ENCODE measurements around the gene NFASC.

NFASC gene

DNA sequence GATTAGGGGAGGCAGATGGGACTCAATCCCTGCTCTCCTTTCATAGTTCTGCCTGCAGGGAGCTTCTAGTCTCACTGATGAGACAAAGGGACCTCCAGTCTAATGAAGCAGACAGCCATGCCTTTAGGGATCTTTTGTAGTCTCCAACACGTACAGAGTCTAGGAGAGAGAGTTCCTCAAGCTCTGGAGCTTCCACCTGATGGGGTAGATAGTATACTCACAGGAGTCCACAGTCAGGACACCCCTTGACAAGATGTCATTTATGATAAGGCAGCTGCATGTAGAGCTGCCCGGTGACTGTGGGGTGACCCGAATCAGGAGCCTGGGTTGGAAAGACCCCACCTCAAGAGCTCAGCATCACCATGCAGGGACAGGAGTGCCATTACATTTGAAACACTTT, 117.0 kb downstream of the NFASC start:
- TF ChIP-seq TAF1 (IDR thresholded peaks at IDR 0.05; ENCODE audit: borderline replicate concordance, insufficient read depth, low read length) (no peak), POLR2AphosphoS5 (IDR thresholded peaks at IDR 0.05; ENCODE audit: low read depth, low read length) (no peak), SIN3A (IDR thresholded peaks at IDR 0.05; ENCODE audit: borderline replicate concordance, insufficient read depth, low read length) (no peak), FOXP2 (optimal IDR thresholded peaks at IDR 0.05; ENCODE audit: borderline replicate concordance, extremely low read depth, extremely low read length, insufficient read depth) (no peak), REST (IDR thresholded peaks at IDR 0.05; ENCODE audit: insufficient read depth in 1 of 2, low read depth in 2 of 2, low read length in 2 of 2) (no peak)

DNA sequence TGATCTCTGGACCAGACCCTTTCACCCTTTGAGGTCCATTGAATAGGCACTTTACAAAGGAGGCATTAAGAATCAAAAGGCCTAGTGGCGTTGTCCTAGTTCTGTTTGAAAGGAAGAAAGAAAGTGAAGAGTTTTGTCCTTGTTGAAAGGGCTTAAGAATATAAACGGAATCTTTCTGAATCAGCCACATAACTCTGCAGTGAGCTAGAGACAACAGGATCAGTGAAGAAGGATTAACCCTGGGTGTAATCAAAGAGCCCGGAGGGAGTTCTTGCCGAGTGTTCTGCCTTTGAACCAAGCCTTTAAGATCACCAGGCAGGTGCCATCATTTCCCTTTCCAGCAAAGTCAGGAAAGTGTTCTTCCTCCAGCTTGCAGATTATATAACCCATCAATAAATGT, 117.5 kb downstream of the NFASC start:
- TF ChIP-seq TAF1 (IDR thresholded peaks at IDR 0.05; ENCODE audit: borderline replicate concordance, insufficient read depth, low read length), result no peak
- TF ChIP-seq POLR2AphosphoS5 (IDR thresholded peaks at IDR 0.05; ENCODE audit: low read depth, low read length), result no peak
- no peak for TF ChIP-seq FOXP2 (optimal IDR thresholded peaks at IDR 0.05; ENCODE audit: borderline replicate concordance, extremely low read depth, extremely low read length, insufficient read depth)
- no peak for TF ChIP-seq SIN3A (IDR thresholded peaks at IDR 0.05; ENCODE audit: borderline replicate concordance, insufficient read depth, low read length)
- no peak for TF ChIP-seq REST (IDR thresholded peaks at IDR 0.05; ENCODE audit: insufficient read depth in 1 of 2, low read depth in 2 of 2, low read length in 2 of 2)

DNA sequence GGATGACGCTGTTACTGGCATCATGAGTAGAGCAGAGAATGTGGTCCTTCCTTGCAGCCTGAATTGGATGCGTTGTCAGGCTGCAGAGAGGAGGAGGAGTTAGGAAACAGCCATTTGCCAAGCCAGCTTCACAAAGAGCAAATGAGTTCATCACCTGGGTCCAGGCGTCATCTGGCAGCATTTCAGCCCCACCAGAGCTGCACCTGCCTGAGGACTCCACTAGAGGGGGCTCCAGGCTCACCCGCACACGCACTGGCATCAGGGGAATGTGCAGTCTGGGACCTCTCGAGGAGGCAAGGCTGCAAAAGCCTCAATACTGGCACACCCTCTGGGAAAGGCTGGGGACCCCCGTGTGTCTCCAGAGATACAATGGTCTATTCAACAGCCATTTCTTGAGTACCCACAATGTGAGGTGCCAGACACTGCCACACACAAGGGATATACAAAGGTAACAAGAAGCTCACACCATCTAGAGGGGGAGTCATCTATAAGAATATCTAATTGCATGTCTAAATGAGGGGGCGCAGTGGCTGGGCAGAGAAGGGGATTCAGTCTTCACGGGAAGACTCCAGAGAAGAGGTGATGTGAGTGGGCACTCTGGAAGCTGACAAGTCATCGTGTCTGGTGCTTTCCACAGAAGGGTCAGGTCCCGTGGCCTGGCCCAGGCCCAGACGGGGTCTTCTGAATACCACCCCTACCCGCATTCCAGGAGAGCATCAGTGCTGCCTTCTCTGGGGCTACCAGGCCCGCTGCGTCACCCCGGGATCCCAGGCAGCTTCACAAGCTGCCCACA, 118.8 kb downstream of the NFASC start:
- no peak for TF ChIP-seq SIN3A (IDR thresholded peaks at IDR 0.05; ENCODE audit: borderline replicate concordance, insufficient read depth, low read length)
- TF ChIP-seq FOXP2 (optimal IDR thresholded peaks at IDR 0.05; ENCODE audit: borderline replicate concordance, extremely low read depth, extremely low read length, insufficient read depth), result peak; percentile 37

DNA sequence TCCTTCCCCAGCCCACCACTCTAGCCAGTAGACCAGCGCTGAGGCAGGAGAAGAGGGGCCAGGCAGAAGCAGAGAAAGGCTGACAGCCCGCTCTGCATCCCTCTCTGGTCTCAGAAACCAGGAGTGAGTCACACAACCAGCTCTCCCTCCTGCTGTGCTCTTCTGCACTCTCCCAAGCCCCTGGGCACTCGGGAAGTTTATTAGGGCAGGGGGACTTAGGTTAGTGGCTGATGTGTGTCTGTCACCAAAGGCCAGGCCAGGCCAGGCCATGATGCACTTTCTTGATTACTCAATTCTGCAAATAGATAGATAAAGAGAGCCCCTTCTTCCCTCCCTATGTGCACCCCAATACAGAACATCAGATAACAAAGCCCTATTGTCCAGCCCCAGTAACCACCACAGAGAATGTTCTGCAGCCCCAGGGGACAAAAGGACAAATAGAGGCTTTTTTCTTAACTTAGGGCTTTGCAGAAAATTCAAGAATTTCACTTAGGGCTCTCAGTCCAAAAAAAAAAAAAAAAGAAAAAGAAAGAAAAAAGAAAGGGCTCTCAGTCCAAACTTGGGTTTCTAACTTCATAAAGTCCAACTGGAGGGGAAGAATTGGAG, 119.5 kb downstream of the NFASC start:
- TF ChIP-seq POLR2AphosphoS5 (IDR thresholded peaks at IDR 0.05; ENCODE audit: low read depth, low read length) (no peak), SIN3A (IDR thresholded peaks at IDR 0.05; ENCODE audit: borderline replicate concordance, insufficient read depth, low read length) (no peak), REST (IDR thresholded peaks at IDR 0.05; ENCODE audit: insufficient read depth in 1 of 2, low read depth in 2 of 2, low read length in 2 of 2) (no peak), TAF1 (IDR thresholded peaks at IDR 0.05; ENCODE audit: borderline replicate concordance, insufficient read depth, low read length) (no peak), FOXP2 (optimal IDR thresholded peaks at IDR 0.05; ENCODE audit: borderline replicate concordance, extremely low read depth, extremely low read length, insufficient read depth) (no peak)

DNA sequence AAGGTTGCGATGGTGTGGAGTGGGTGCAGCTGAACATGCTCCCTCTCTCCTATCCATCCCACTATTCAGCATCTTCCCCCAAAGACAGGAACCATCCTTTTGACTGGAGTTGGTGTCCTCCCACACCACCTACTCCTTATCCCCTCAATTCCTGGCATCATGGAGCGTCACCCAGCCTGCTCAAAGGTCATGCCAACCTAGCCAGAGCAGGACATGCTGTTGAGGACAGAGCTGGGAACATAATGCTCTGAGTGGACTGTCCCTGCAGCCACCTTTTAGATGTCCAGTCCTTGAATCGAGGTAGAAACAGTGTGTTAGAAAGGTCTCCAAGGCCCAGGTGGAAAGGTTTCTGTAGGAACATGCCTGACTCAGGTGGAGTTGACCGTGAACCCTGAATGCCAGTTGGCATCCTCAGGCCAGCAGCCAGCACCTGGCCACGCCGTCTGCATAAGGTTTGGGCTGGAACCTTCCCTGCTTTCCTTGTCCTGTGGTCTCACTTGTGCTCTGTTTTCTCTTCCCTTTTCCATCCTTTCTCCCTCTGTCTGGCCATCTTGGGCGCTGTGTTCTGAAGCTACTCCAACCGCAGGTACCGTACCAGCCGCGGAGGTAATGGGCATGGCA, 120.2 kb downstream of the NFASC start:
- TF ChIP-seq REST (IDR thresholded peaks at IDR 0.05; ENCODE audit: insufficient read depth in 1 of 2, low read depth in 2 of 2, low read length in 2 of 2), result no peak
- TF ChIP-seq POLR2AphosphoS5 (IDR thresholded peaks at IDR 0.05; ENCODE audit: low read depth, low read length), result no peak
- TF ChIP-seq SIN3A (IDR thresholded peaks at IDR 0.05; ENCODE audit: borderline replicate concordance, insufficient read depth, low read length), result no peak
- no peak for TF ChIP-seq TAF1 (IDR thresholded peaks at IDR 0.05; ENCODE audit: borderline replicate concordance, insufficient read depth, low read length)
- TF ChIP-seq FOXP2 (optimal IDR thresholded peaks at IDR 0.05; ENCODE audit: borderline replicate concordance, extremely low read depth, extremely low read length, insufficient read depth), result no peak
